Breast epithelium (tissue), 4 donors: ENCODE measurements around the gene SERPINA5. TPM values are rescaled to one million over a fixed set of nuclear protein-coding genes. Genes with fewer than 3 reads are reported as not detected.

ENCODE experiments used
- DNase-seq, 2 donors: peaks; one replicate each; pipeline ENCODE4 v3.0.0-alpha.2; 2019; ENCODE audit warnings: low spot score in 2 of 2
- H3K27ac ChIP-seq, 2 donors: fragments of 200-600 bp; sonication (generic) in 1 of 2; one replicate each; pipeline ENCODE4 v1.5.1; 2016 to 2019; ENCODE audit warnings: mild to moderate bottlenecking in 1 of 2
- H3K27me3 ChIP-seq, 2 donors: fragments of 200-600 bp; sonication (generic) in 1 of 2; one replicate each; pipeline versions ENCODE4 v1.5.1 to v1.6.0; 2017 to 2019; ENCODE audit warnings: control low read depth in 1 of 2, mild to moderate bottlenecking in 1 of 2
- H3K36me3 ChIP-seq: fragments of 200-600 bp; one replicate; pipeline ENCODE4 v1.5.1; 2019
- H3K4me1 ChIP-seq, 2 donors: fragments of 200-600 bp; sonication (generic); one replicate each; pipeline ENCODE4 v1.5.1; 2016 to 2019; ENCODE audit warnings: control low read depth in 1 of 2
- H3K4me3 ChIP-seq, 3 donors: fragments of 200-600 bp; sonication (generic); 1 replicate in 2 of 3; 2 replicates in 1 of 3; pipeline ENCODE4 v1.5.1; 2016 to 2019; ENCODE audit warnings: mild to moderate bottlenecking in 3 of 3, moderate library complexity in 2 of 3
- H3K9me3 ChIP-seq, 2 donors: fragments of 200-600 bp; sonication (generic) in 1 of 2; one replicate each; pipeline ENCODE4 v1.5.1; 2016 to 2019; ENCODE audit warnings: control low read depth in 1 of 2
- POLR2A ChIP-seq: fragments of 450-650 bp; IDR thresholded peaks from one replicate; pipeline ENCODE4 v1.6.1; 2016; ENCODE audit warnings: antibody characterized with exemption, mild to moderate bottlenecking, moderate library complexity
- POLR2AphosphoS5 ChIP-seq, 3 donors: sonication (generic); formaldehyde crosslinking; IDR thresholded peaks; one replicate each; pipeline ENCODE4 v1.6.1; 2017; ENCODE audit warnings: antibody characterized with exemption in 3 of 3
- intact Hi-C: fragments of 100-400 bp; cut with DNase I; formaldehyde crosslinking; loops from one replicate; pipeline ENCODE4 v1.15.1; 2023; ENCODE audit warnings: low total_unique reads
- total RNA-seq, 3 donors: library from RNA; depleted of rRNA; stranded (reverse); fragments of >200 nt; gene quantifications; one replicate each; pipeline ENCODE4 v1.1.0, GENCODE V29; 2016
- TF ChIP-seq, protein P1 (sequence below), 3 donors: fragments of 450-650 bp; IDR thresholded peaks; one replicate each; pipeline ENCODE4 v1.5.1; 2016 to 2017; ENCODE audit warnings: antibody characterized with exemption in 3 of 3, mild to moderate bottlenecking in 3 of 3, moderate library complexity in 3 of 3

The SERPINA5 gene
- total RNA-seq, 3 donors from 2014 or later: 4.3 to 32.9 (median 20.6) TPM

DNA sequence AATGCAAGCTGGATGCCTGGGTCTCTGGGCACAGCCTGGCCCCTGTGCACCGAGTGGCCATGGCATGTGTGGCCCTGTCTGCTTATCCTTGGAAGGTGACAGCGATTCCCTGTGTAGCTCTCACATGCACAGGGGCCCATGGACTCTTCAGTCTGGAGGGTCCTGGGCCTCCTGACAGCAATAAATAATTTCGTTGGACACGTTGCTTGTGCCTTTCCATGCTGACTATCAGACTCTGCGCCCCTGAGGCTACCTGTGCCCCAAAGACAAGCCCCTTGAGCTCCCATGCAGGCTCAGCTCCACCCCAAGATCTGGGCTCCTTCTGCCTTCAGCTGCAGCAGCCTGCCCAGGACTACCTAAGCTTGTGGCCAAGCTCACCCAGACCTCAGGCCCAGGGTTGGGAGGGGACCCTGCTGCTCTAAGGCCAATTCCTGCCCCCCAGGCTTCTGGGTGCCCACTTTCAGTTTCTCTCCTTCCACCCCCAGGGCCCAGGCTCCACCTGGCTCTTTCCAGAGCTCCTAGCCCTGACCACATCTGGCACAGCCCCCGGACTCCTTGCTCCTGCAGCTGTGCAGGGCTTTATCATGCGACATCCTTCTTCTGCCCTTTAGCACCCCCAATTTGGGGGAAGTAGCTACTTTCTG is 42.8 kb downstream of the SERPINA5 start:
- no peak overlapping the region for H3K27ac ChIP-seq
- H3K9me3 ChIP-seq: no peaks in the 10 kb centered on the region
- H3K36me3 ChIP-seq: no peaks in the 10 kb centered on the region
- no peaks in the 10 kb centered on the region for H3K4me1 ChIP-seq
- intact Hi-C loops: no loop called here
- H3K27me3 ChIP-seq: no peaks in the 10 kb centered on the region
- no peak for DNase-seq
- no peak overlapping the region for H3K4me3 ChIP-seq
- TF ChIP-seq POLR2AphosphoS5 (IDR thresholded peaks at IDR 0.05) (no peak), POLR2A (no peak)
- TF ChIP-seq, protein P1, sequence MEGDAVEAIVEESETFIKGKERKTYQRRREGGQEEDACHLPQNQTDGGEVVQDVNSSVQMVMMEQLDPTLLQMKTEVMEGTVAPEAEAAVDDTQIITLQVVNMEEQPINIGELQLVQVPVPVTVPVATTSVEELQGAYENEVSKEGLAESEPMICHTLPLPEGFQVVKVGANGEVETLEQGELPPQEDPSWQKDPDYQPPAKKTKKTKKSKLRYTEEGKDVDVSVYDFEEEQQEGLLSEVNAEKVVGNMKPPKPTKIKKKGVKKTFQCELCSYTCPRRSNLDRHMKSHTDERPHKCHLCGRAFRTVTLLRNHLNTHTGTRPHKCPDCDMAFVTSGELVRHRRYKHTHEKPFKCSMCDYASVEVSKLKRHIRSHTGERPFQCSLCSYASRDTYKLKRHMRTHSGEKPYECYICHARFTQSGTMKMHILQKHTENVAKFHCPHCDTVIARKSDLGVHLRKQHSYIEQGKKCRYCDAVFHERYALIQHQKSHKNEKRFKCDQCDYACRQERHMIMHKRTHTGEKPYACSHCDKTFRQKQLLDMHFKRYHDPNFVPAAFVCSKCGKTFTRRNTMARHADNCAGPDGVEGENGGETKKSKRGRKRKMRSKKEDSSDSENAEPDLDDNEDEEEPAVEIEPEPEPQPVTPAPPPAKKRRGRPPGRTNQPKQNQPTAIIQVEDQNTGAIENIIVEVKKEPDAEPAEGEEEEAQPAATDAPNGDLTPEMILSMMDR (IDR thresholded peaks at IDR 0.05): no peak

DNA sequence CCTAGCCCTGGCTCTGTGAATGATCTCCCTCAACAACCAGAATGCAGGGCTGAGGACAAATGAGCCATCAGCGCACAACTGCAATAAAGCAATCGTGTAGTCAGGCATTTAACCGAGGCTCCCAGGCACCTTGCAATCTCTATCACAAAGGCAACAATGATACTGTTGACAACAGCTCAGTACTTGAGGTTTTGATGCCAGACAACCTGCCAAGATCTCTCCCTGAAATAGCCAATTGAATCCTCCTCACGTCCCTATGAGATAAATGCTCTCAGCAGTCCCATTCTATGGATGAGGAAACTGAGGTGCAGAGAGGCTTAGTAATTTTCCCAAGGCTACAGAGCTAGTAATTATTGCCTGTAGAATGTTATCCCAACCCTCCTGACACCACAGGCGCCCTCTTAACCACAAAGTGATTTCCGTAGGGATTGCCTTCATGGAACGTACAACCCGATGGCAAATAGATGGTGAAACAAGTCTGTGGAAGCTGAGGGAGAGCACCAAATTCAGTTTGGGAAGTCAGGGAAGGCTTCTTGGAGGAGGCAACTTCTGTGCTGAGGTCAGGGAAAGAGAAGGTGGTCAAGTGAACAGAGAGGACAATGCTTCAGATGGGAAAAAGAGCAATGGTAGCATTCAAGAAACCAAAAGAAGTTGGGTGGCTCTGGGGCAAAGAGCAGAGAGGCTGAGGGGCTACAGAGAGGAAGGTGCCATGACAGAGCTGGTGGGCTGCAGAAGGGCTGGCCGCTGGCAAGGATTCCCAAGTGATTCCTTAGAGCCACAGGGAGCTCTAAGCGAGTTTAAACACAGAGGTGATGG is 43.5 kb downstream of the SERPINA5 start:
- DNase-seq: no peak

DNA sequence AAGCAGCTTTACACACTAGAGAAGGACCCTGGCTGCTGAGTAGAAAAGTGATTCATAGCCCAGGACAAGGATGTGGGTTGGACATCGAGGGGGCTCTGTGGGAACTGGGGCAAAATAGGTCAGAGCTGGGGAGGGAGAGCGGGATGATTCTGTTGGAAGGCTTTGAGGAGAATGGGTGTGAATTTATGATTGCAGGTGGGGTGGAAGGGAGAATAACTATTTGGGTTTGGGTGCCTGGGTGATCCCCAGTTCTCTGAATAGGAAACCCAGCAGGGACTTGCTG is 44.1 kb downstream of the SERPINA5 start:
- no peaks in the 10 kb centered on the region for H3K36me3 ChIP-seq
- no peaks in the 10 kb centered on the region for H3K4me1 ChIP-seq
- no peak overlapping the region for H3K27ac ChIP-seq
- TF ChIP-seq POLR2AphosphoS5 (IDR thresholded peaks at IDR 0.05) (no peak), POLR2A (no peak)
- TF ChIP-seq, protein P1 (IDR thresholded peaks at IDR 0.05): no peak
- no peak for DNase-seq
- no peaks in the 10 kb centered on the region for H3K9me3 ChIP-seq
- no peak overlapping the region for H3K4me3 ChIP-seq
- intact Hi-C loops: no loop called here
- H3K27me3 ChIP-seq: no peaks in the 10 kb centered on the region

More for the DNA sequence above, 43.5 kb downstream of the SERPINA5 start:
- Histone ChIP-seq H3K27me3 (no peaks in the 10 kb centered on the region), H3K36me3 (no peaks in the 10 kb centered on the region), H3K4me1 (no peaks in the 10 kb centered on the region), H3K9me3 (no peaks in the 10 kb centered on the region), H3K4me3 (no peak overlapping the region), H3K27ac (no peak overlapping the region)
- intact Hi-C loops: no loop called here
- no peak for TF ChIP-seq POLR2A
- TF ChIP-seq, protein P1 (IDR thresholded peaks at IDR 0.05): no peak
- TF ChIP-seq POLR2AphosphoS5 (IDR thresholded peaks at IDR 0.05): no peak

DNA sequence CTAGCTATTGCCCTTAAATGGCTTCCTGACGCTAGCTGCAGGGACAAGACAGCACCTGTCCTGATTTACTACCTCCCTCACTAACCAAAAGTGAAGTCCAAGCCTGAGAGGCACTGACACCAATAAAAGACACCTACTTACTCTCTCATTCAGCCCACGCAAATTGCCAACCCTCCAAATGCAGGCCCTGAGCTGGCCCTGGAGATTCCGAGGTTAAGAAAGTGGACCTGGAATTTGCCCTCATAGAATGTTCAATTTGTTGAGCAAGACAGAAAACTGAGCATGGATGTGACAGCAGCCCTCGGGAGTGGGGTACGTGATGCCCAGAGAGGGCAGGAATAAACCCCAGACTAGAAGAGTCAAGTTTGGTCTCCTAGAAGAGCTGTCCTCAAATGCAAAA is 47.4 kb downstream of the SERPINA5 start:
- H3K27ac ChIP-seq: no peak overlapping the region
- no peaks in the 10 kb centered on the region for H3K4me1 ChIP-seq
- H3K27me3 ChIP-seq: no peaks in the 10 kb centered on the region
- H3K9me3 ChIP-seq: no peaks in the 10 kb centered on the region
- H3K36me3 ChIP-seq: no peaks in the 10 kb centered on the region
- DNase-seq: no peak
- H3K4me3 ChIP-seq: no peak overlapping the region
- intact Hi-C loops: no loop called here
- TF ChIP-seq POLR2A (no peak), POLR2AphosphoS5 (IDR thresholded peaks at IDR 0.05) (no peak)
- TF ChIP-seq, protein P1 (IDR thresholded peaks at IDR 0.05): no peak

DNA sequence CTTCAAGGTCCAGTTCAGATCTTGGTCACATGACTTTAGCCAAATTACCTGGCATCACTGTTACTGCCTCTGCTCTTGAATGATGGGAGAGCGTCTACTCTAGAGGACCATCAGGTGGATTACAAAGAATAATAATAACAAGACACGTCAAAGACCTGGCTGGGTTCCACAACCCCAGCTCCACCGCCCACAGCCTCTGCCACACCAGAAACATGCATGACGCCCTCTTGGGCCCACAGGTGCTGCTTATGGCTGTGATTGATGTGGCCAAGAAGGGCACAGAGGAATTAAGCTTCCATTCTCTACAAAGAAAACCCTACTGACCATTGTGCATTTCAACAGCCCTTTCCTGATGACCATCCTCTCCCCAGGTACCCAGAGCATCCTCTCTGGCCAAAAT is 49.2 kb downstream of the SERPINA5 start:
- no peak overlapping the region for H3K4me3 ChIP-seq
- H3K4me1 ChIP-seq: no peaks in the 10 kb centered on the region
- no peaks in the 10 kb centered on the region for H3K36me3 ChIP-seq
- no peak for DNase-seq
- intact Hi-C loops: no loop called here
- H3K27me3 ChIP-seq: no peaks in the 10 kb centered on the region
- H3K9me3 ChIP-seq: no peaks in the 10 kb centered on the region
- no peak overlapping the region for H3K27ac ChIP-seq
- TF ChIP-seq POLR2A: no peak
- no peak for TF ChIP-seq POLR2AphosphoS5 (IDR thresholded peaks at IDR 0.05)
- TF ChIP-seq, protein P1 (IDR thresholded peaks at IDR 0.05): no peak
